ENCODE measurements around the gene CCDC6. TPM values are rescaled to one million over a fixed set of nuclear protein-coding genes. Genes with fewer than 3 reads are reported as not detected.

CCDC6 gene
- total RNA-seq, 2 experiments from 2014 or later = 21.6 to 22.1 TPM

DNA sequence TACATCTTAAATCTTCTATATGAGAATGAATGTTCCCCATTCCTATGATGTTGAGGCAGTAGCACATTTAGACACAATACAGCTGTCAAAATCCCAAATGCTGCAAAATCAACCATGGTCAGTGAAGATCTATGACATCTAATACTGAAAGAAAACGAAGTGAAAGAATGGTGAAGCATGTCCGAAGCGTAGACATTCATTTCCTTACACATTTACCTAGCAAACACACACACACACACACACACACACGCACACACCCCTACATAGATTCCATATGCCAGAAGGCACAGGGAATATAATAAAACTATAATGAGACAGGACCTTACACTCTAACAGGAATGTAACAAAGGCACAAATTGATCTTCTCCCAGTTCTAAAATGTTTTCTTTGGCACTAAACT, 32.5 kb downstream of the CCDC6 start:
- H3K27me3 ChIP-seq (ENCODE audit: control insufficient read depth in 1 of 2, insufficient read depth in 2 of 2, low read length in 2 of 2) = no peaks in the 10 kb centered on the region
- Mint-ChIP-seq H3K9me3 (no peaks in the 10 kb centered on the region), H3K27ac (peak overlapping the region; percentile 2), H3K4me1 (ENCODE audit: low read depth) (peaks cover 80% of the 10 kb centered on the region), H3K36me3 (ENCODE audit: low read depth) (no peaks in the 10 kb centered on the region), H3K4me3 (no peak overlapping the region), H3K27me3 (no peaks in the 10 kb centered on the region)
- DNase-seq = no peak
- no peaks in the 10 kb centered on the region for H3K9me3 ChIP-seq (ENCODE audit: control insufficient read depth in 1 of 2, insufficient read depth in 1 of 2, low read length in 2 of 2)
- ChIA-PET POLR2A (interaction anchor here (1.4 to 4.0 kb wide), 2 partner anchors 31 to 34 kb away, joined by 3 to 30 read pairs; partner anchors contain the start of gene CCDC6), CTCF (interaction anchor here (1.0 to 1.4 kb wide), 3 partner anchors 9 to 33 kb away, joined by 3 to 10 read pairs (median 3); partner anchors contain the start of gene CCDC6)
- no peak overlapping the region for H3K27ac ChIP-seq (ENCODE audit: low read depth in 1 of 2, low read length in 2 of 2)
- intact Hi-C loops (cut with DNase I, micrococcal nuclease) = no loop called here
- no peak for TF ChIP-seq CTCF (IDR thresholded peaks at IDR 0.05)
- ATAC-seq (ENCODE audit: poor library complexity) = no peak
- H3K4me3 ChIP-seq (ENCODE audit: low read length) = no peak overlapping the region
- H3K4me1 ChIP-seq (ENCODE audit: insufficient read depth, low read length) = peaks cover 11% of the 10 kb centered on the region
- H3K36me3 ChIP-seq (ENCODE audit: insufficient read depth, low read length) = no peaks in the 10 kb centered on the region

DNA sequence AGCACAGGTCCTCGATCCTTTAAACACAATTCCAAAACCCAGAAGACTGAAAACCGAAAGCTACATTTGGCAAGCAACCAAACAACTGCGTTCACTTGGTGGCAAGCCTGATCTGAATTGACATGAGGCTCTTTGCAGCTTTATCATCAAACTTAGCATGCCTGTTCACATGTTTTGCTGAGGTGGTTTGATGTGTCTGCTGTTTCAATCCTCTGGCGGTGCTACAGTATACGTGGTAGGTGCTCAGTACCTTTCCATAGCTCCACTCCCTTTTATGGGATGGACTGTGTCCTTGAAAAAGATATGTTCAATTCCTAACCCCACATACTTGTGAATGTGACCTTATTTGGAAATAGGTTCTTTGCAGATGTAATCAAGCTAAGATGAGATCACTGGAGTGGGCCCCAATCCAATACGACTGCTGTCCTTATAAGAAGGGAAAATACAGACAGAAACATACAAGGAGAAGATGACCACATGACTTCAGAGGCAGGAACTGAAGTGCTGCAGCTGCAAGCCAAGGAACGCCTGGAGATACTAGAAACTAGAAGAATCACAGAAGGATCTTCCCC, 33.4 kb downstream of the CCDC6 start:
- Mint-ChIP-seq H3K36me3 (ENCODE audit: low read depth) (no peaks in the 10 kb centered on the region), H3K4me1 (ENCODE audit: low read depth) (peaks cover 80% of the 10 kb centered on the region), H3K27ac (peak overlapping the region; percentile 79), H3K9me3 (no peaks in the 10 kb centered on the region), H3K4me3 (peak overlapping the region; percentile 76), H3K27me3 (no peaks in the 10 kb centered on the region)
- Histone ChIP-seq H3K4me3 (ENCODE audit: low read length) (peak overlapping the region; percentile 17), H3K27ac (ENCODE audit: low read depth in 1 of 2, low read length in 2 of 2) (no peak overlapping the region), H3K4me1 (ENCODE audit: insufficient read depth, low read length) (peaks cover 11% of the 10 kb centered on the region), H3K9me3 (ENCODE audit: control insufficient read depth in 1 of 2, insufficient read depth in 1 of 2, low read length in 2 of 2) (no peaks in the 10 kb centered on the region), H3K27me3 (ENCODE audit: control insufficient read depth in 1 of 2, insufficient read depth in 2 of 2, low read length in 2 of 2) (no peaks in the 10 kb centered on the region), H3K36me3 (ENCODE audit: insufficient read depth, low read length) (no peaks in the 10 kb centered on the region)
- DNase-seq = peak in 2 of 14 experiments; percentile 18 to 34
- ChIA-PET CTCF (interaction anchor here (0.7 to 1.4 kb wide), 4 partner anchors 8 to 35 kb away, joined by 3 to 10 read pairs (median 3); partner anchors contain the start of gene CCDC6), POLR2A (interaction anchor here (1.4 to 4.0 kb wide), 2 partner anchors 32 to 35 kb away, joined by 3 to 30 read pairs; partner anchors contain the start of gene CCDC6)
- peak; percentile 51 for ATAC-seq (ENCODE audit: poor library complexity)
- intact Hi-C loops (cut with DNase I, micrococcal nuclease) = no loop called here
- no peak for TF ChIP-seq CTCF (IDR thresholded peaks at IDR 0.05)

DNA sequence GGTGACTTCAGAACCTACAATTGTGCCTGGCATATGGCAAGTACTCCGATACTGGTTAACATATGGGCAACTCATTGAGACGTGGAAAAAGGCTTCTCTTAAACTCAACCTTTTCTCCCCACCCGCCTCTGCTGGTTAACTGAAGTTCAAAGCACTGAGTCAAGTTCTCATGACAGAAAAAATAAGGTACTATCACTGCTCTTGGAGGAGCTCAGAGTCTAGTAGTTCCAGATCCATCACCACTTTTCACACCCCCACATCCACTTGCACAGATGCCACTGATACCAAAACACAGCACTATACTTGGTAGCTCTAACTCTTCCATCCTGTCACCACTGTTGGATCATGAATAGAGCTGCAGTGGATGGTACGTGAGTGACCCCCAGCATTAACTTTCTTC, 36.2 kb downstream of the CCDC6 start:
- no peaks in the 10 kb centered on the region for H3K36me3 Mint-ChIP-seq (ENCODE audit: low read depth)
- POLR2A ChIA-PET = interaction anchor here (0.6 to 4.0 kb wide), 2 partner anchors 37 to 381 kb away, joined by 3 to 30 read pairs; partner anchors contain the start of gene CCDC6
- H3K27ac ChIP-seq (ENCODE audit: low read depth in 1 of 2, low read length in 2 of 2) = no peak overlapping the region
- H3K9me3 Mint-ChIP-seq = no peaks in the 10 kb centered on the region
- no peaks in the 10 kb centered on the region for H3K27me3 Mint-ChIP-seq
- no peak for TF ChIP-seq CTCF (IDR thresholded peaks at IDR 0.05)
- no peak overlapping the region for H3K4me3 ChIP-seq (ENCODE audit: low read length)
- H3K27ac Mint-ChIP-seq = no peak overlapping the region
- H3K4me3 Mint-ChIP-seq = no peak overlapping the region
- H3K4me1 ChIP-seq (ENCODE audit: insufficient read depth, low read length) = peaks cover 17% of the 10 kb centered on the region
- DNase-seq (no peak), ATAC-seq (ENCODE audit: poor library complexity) (no peak)
- CTCF ChIA-PET = interaction anchor here (1.3 kb wide), 1 partner anchor 36 kb away, joined by 5 read pairs; the partner anchor contains the start of gene CCDC6
- H3K36me3 ChIP-seq (ENCODE audit: insufficient read depth, low read length) = no peaks in the 10 kb centered on the region
- H3K27me3 ChIP-seq (ENCODE audit: control insufficient read depth in 1 of 2, insufficient read depth in 2 of 2, low read length in 2 of 2) = no peaks in the 10 kb centered on the region
- H3K9me3 ChIP-seq (ENCODE audit: control insufficient read depth in 1 of 2, insufficient read depth in 1 of 2, low read length in 2 of 2) = no peaks in the 10 kb centered on the region
- peaks cover 87% of the 10 kb centered on the region for H3K4me1 Mint-ChIP-seq (ENCODE audit: low read depth)
- intact Hi-C loops (cut with DNase I, micrococcal nuclease) = no loop called here

Measured in CD4-positive, alpha-beta T cell (primary cell).